Measurements from ENCODE around the gene TAF15. TPM values are rescaled to one million over a fixed set of nuclear protein-coding genes. Genes with fewer than 3 reads are reported as not detected.

TAF15 gene
- total RNA-seq, 6 experiments from 2014 or later = 132 to 170 (median 146) TPM

DNA sequence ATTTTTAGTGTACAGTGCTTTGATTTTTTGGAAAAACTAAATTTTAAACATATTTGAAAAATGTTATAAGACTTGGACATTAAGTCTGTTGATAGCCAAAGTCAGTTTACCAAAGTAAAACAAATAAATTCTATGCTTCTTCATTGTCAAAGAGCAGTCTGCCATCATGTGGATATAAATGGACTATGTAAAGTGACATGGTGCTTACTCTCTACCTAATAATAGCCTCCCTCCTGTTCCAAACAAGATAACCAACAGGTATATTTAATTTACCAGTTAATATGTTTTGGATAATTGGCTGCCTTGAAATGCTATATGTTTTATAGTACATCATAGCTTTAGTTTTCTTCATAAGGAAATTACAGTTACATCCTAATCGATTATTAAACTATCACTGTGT is 15.9 kb downstream of the TAF15 start:
- Mint-ChIP-seq H3K4me1 (ENCODE audit: low read depth) (no peaks in the 10 kb centered on the region), H3K9me3 (no peaks in the 10 kb centered on the region), H3K4me3 (no peak overlapping the region), H3K36me3 (ENCODE audit: low read depth) (peaks cover 42% of the 10 kb centered on the region), H3K27me3 (ENCODE audit: insufficient read depth) (no peaks in the 10 kb centered on the region; the same call in 1 of the 2 replicates), H3K27ac (no peak overlapping the region)
- no peak for DNase-seq
- TF ChIP-seq, protein P1, sequence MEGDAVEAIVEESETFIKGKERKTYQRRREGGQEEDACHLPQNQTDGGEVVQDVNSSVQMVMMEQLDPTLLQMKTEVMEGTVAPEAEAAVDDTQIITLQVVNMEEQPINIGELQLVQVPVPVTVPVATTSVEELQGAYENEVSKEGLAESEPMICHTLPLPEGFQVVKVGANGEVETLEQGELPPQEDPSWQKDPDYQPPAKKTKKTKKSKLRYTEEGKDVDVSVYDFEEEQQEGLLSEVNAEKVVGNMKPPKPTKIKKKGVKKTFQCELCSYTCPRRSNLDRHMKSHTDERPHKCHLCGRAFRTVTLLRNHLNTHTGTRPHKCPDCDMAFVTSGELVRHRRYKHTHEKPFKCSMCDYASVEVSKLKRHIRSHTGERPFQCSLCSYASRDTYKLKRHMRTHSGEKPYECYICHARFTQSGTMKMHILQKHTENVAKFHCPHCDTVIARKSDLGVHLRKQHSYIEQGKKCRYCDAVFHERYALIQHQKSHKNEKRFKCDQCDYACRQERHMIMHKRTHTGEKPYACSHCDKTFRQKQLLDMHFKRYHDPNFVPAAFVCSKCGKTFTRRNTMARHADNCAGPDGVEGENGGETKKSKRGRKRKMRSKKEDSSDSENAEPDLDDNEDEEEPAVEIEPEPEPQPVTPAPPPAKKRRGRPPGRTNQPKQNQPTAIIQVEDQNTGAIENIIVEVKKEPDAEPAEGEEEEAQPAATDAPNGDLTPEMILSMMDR (IDR thresholded peaks at IDR 0.05) = no peak

DNA sequence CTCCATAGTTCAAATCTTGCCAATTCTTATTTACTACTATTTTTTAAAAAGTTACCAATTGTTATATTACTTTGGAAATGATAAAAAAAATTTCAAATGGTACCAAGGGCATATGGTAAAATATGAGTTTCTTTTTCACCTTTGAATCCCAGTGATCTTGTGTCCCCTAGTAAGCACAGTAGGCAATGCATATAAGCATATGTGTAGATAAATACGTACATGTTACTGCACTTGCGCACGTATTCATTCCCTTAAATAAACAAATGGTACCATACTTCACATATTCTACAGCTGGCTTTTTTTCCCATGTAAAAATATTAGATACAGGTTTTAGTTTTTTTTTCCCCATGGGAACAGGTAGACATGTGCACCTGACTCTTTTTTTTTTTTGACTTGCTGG is 31.8 kb downstream of the TAF15 start:
- no peaks in the 10 kb centered on the region for H3K9me3 Mint-ChIP-seq
- H3K4me1 Mint-ChIP-seq (ENCODE audit: low read depth) = peaks cover 14% of the 10 kb centered on the region
- TF ChIP-seq, protein P1 (IDR thresholded peaks at IDR 0.05) = no peak
- no peak overlapping the region for H3K4me3 Mint-ChIP-seq
- H3K27ac Mint-ChIP-seq = no peak overlapping the region
- no peaks in the 10 kb centered on the region for H3K27me3 Mint-ChIP-seq (ENCODE audit: insufficient read depth)
- DNase-seq = no peak
- H3K36me3 Mint-ChIP-seq (ENCODE audit: low read depth) = peaks cover 24% of the 10 kb centered on the region

DNA sequence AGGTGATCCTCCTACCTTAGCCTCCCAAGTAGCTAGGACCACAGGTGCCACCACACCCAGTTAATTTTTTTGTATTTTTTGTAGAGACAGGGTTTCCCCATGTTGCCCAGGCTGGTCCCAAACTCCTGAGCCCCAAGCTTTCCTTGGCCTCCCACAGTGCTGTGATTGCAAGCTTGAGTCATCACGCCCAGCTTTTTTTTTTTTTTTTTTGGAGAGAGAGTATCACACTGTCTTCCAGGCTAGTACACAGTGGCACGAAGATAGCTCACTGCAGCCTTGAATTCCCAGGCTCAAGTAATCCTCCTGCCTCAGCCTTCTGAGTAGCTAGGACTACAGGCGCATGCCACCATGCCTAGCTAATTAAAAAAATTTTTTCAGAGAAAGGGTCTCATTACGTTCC is 32.2 kb downstream of the TAF15 start:
- no peak overlapping the region; the same call in 1 of the 2 replicates for H3K27ac Mint-ChIP-seq
- no peaks in the 10 kb centered on the region for H3K27me3 Mint-ChIP-seq (ENCODE audit: insufficient read depth)
- TF ChIP-seq, protein P1 (IDR thresholded peaks at IDR 0.05) = no peak
- peaks cover 18% of the 10 kb centered on the region for H3K4me1 Mint-ChIP-seq (ENCODE audit: low read depth)
- H3K36me3 Mint-ChIP-seq (ENCODE audit: low read depth) = peaks cover 20% of the 10 kb centered on the region
- H3K9me3 Mint-ChIP-seq = no peaks in the 10 kb centered on the region
- no peak for DNase-seq
- no peak overlapping the region for H3K4me3 Mint-ChIP-seq

DNA sequence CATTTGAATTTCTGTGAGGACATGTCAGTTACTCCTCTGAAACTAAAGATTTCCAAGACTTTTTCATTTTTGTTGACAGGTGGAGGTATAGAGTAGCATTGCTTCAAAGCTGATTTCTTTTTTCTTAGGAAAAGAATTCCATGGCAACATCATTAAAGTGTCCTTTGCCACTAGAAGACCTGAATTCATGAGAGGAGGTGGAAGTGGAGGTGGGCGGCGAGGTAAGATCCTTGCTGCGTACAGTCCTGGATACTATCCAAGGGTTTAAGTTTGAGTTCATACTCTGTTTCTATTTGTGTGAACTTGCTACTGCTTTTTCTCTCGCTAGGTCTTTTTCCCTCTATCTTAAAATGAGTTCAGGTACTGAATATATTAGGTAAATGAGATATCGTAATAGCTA is 33.0 kb downstream of the TAF15 start:
- no peaks in the 10 kb centered on the region for H3K9me3 Mint-ChIP-seq

DNA sequence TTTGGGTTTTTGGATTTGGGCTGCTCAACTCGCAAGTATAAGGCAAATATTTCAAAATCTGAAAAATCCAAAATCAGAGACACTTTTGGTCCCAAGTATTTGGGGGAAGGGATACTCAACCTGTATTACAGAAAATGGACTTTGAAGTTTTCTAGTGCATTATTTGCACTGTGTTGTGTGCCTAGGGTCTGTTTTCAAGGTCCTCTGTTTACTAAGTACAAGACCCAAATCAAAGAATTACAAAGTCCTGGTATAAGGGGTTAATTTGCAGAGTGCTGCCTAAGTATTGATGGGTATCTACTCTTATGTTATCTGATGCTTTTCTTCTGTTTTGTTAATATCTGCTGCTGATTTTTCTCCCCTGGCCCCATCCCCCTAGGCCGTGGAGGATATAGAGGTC is 34.4 kb downstream of the TAF15 start:
- H3K27me3 Mint-ChIP-seq (ENCODE audit: insufficient read depth) = no peaks in the 10 kb centered on the region
- H3K36me3 Mint-ChIP-seq (ENCODE audit: low read depth) = peaks cover 19% of the 10 kb centered on the region
- no peak overlapping the region for H3K27ac Mint-ChIP-seq
- no peak for DNase-seq
- no peak overlapping the region for H3K4me3 Mint-ChIP-seq
- H3K9me3 Mint-ChIP-seq = no peaks in the 10 kb centered on the region
- H3K4me1 Mint-ChIP-seq (ENCODE audit: low read depth) = peaks cover 23% of the 10 kb centered on the region
- TF ChIP-seq, protein P1 (IDR thresholded peaks at IDR 0.05) = no peak

More for the DNA sequence above, 33.0 kb downstream of the TAF15 start:
- Mint-ChIP-seq H3K4me3 (no peak overlapping the region), H3K27ac (no peak overlapping the region; the same call in 1 of the 2 replicates), H3K4me1 (ENCODE audit: low read depth) (peaks cover 23% of the 10 kb centered on the region), H3K36me3 (ENCODE audit: low read depth) (peaks cover 19% of the 10 kb centered on the region; the same call in 1 of the 2 replicates), H3K27me3 (ENCODE audit: insufficient read depth) (no peaks in the 10 kb centered on the region)
- no peak for DNase-seq
- TF ChIP-seq, protein P1 (IDR thresholded peaks at IDR 0.05) = no peak

DNA sequence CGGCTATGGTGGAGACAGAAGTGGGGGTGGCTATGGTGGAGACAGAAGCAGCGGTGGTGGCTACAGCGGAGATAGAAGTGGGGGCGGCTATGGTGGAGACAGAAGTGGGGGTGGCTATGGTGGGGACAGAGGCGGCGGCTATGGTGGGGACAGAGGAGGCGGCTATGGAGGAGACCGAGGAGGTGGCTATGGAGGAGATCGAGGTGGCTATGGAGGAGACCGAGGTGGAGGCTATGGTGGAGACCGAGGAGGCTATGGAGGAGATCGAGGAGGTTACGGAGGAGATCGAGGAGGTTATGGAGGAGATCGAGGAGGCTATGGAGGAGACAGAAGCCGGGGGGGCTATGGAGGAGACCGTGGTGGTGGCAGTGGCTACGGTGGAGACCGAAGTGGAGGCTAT is 35.3 kb downstream of the TAF15 start:
- no peaks in the 10 kb centered on the region for H3K9me3 Mint-ChIP-seq
- DNase-seq = no peak
- peaks cover 21% of the 10 kb centered on the region for H3K36me3 Mint-ChIP-seq (ENCODE audit: low read depth)
- H3K27ac Mint-ChIP-seq = peak overlapping the region; percentile 12; the same call in 1 of the 2 replicates
- peaks cover 23% of the 10 kb centered on the region for H3K4me1 Mint-ChIP-seq (ENCODE audit: low read depth)
- TF ChIP-seq, protein P1 (IDR thresholded peaks at IDR 0.05) = no peak
- H3K27me3 Mint-ChIP-seq (ENCODE audit: insufficient read depth) = no peaks in the 10 kb centered on the region; the same call in 1 of the 2 replicates
- no peak overlapping the region for H3K4me3 Mint-ChIP-seq

Measured in HFFc6 (cell line).